H9 (cell line): ENCODE data around the gene PLCB1. TPM values are rescaled to one million over a fixed set of nuclear protein-coding genes. Genes with fewer than 3 reads are reported as not detected.

Experiments
- DNase-seq: peaks from one replicate; pipeline ENCODE4 v3.0.0-alpha.2; 2017
- H2AFZ ChIP-seq: one replicate; pipeline ENCODE4 v1.6.1; 2013; ENCODE audit warnings: mild to moderate bottlenecking, low read length, control low read depth, moderate library complexity
- H2AK5ac ChIP-seq: 2 replicates; pipeline ENCODE4 v1.6.1; 2013; ENCODE audit warnings: low read length, control low read depth, mixed read lengths; ENCODE audit not compliant: insufficient read length
- H2BK120ac ChIP-seq: one replicate; pipeline ENCODE4 v1.6.1; 2013; ENCODE audit warnings: low read depth, mild to moderate bottlenecking, low read length, control low read depth, inconsistent platforms; ENCODE audit not compliant: poor library complexity, severe bottlenecking
- H2BK12ac ChIP-seq: 2 replicates; pipeline ENCODE4 v1.6.1; 2013; ENCODE audit warnings: low read length, control low read depth, mixed read lengths, low read depth; ENCODE audit not compliant: insufficient read length
- H2BK15ac ChIP-seq: 2 replicates; pipeline ENCODE4 v1.6.1; 2013; ENCODE audit warnings: low read depth, low read length, control low read depth
- H2BK20ac ChIP-seq: one replicate; pipeline ENCODE4 v1.6.1; 2013; ENCODE audit warnings: low read depth, mild to moderate bottlenecking, low read length, control low read depth, inconsistent platforms; ENCODE audit not compliant: poor library complexity, severe bottlenecking
- H2BK5ac ChIP-seq: 2 replicates; pipeline ENCODE4 v1.6.1; 2013; ENCODE audit warnings: low read length, control low read depth, mixed read lengths; ENCODE audit not compliant: insufficient read length
- H3K14ac ChIP-seq: 2 replicates; pipeline ENCODE4 v1.6.1; 2013; ENCODE audit warnings: low read length, control low read depth; ENCODE audit not compliant: insufficient read depth
- H3K18ac ChIP-seq: 2 replicates; pipeline ENCODE4 v1.6.1; 2013; ENCODE audit warnings: low read depth, mild to moderate bottlenecking, mixed read lengths, low read length, control low read depth; ENCODE audit not compliant: insufficient read length
- H3K23ac ChIP-seq: 2 replicates; pipeline ENCODE4 v1.6.1; 2013; ENCODE audit warnings: low read length, control low read depth, mixed read lengths, low read depth; ENCODE audit not compliant: insufficient read length
- H3K23me2 ChIP-seq: 2 replicates; pipeline ENCODE4 v1.6.1; 2013; ENCODE audit warnings: low read depth, mild to moderate bottlenecking, mixed read lengths, low read length, control low read depth; ENCODE audit not compliant: insufficient read length, poor library complexity, severe bottlenecking
- H3K27ac ChIP-seq: 2 replicates; pipeline ENCODE4 v1.5.1; 2013; ENCODE audit warnings: low read length, control low read depth, mixed read lengths, low read depth; ENCODE audit not compliant: insufficient read length
- H3K27me3 ChIP-seq: 2 replicates; pipeline ENCODE4 v1.6.1; 2013; ENCODE audit warnings: low read length, control low read depth, inconsistent platforms; ENCODE audit not compliant: insufficient read depth
- H3K4ac ChIP-seq: 2 replicates; pipeline ENCODE4 v1.6.1; 2013; ENCODE audit warnings: low read depth, mild to moderate bottlenecking, control low read depth, inconsistent platforms, low read length, moderate library complexity
- H3K4me1 ChIP-seq: 2 replicates; pipeline ENCODE4 v1.6.1; 2013; ENCODE audit warnings: low read length, control low read depth, inconsistent platforms; ENCODE audit not compliant: insufficient read depth
- H3K4me2 ChIP-seq: 2 replicates; pipeline ENCODE4 v1.6.1; 2013; ENCODE audit warnings: low read length, control low read depth, mixed read lengths; ENCODE audit not compliant: insufficient read length, insufficient read depth
- H3K56ac ChIP-seq: 2 replicates; pipeline ENCODE4 v1.6.1; 2013; ENCODE audit warnings: low read depth, mild to moderate bottlenecking, mixed read lengths, low read length, control low read depth; ENCODE audit not compliant: insufficient read length
- H3K79me1 ChIP-seq: 2 replicates; pipeline ENCODE4 v1.6.1; 2013; ENCODE audit warnings: low read depth, mild to moderate bottlenecking, moderate library complexity, low read length, control low read depth, inconsistent platforms; ENCODE audit not compliant: insufficient read depth, poor library complexity, severe bottlenecking
- H3K79me2 ChIP-seq: 2 replicates; pipeline ENCODE4 v1.6.1; 2013; ENCODE audit warnings: low read length, control low read depth, inconsistent platforms; ENCODE audit not compliant: insufficient read depth
- H3K9ac ChIP-seq: 2 replicates; pipeline ENCODE4 v1.6.1; 2013; ENCODE audit warnings: low read length, control low read depth, mixed read lengths; ENCODE audit not compliant: insufficient read length; ENCODE audit errors: extremely low read depth
- H3K9me3 ChIP-seq: one replicate; pipeline ENCODE4 v1.6.1; 2013; ENCODE audit warnings: low read depth, low read length, inconsistent platforms; ENCODE audit not compliant: control insufficient read depth
- H3T11ph ChIP-seq: one replicate; pipeline ENCODE4 v1.6.1; 2013; ENCODE audit warnings: mild to moderate bottlenecking, low read length, control low read depth, inconsistent platforms
- H4K20me1 ChIP-seq: one replicate; pipeline ENCODE4 v1.6.1; 2013; ENCODE audit not compliant: control insufficient read depth, insufficient read length, insufficient read depth
- H4K5ac ChIP-seq: 2 replicates; pipeline ENCODE4 v1.6.1; 2013; ENCODE audit warnings: low read depth, mild to moderate bottlenecking, mixed read lengths, low read length, control low read depth; ENCODE audit not compliant: insufficient read length
- H4K8ac ChIP-seq: replicated peaks from 2 replicates; pipeline ENCODE4 v1.6.1; 2013; ENCODE audit warnings: low read length, control low read depth, mixed read lengths, low read depth; ENCODE audit not compliant: insufficient read length
- H4K91ac ChIP-seq: 2 replicates; pipeline ENCODE4 v1.6.1; 2013; ENCODE audit warnings: low read depth, mild to moderate bottlenecking, moderate library complexity, mixed read lengths, low read length, control low read depth; ENCODE audit not compliant: insufficient read length
- H3K27ac Mint-ChIP-seq, 3 experiments: 2 replicates in 2 of 3; 3 replicates in 1 of 3; pipeline ENCODE4 v1.8.0; 2020 to 2021; ENCODE audit warnings: mixed read lengths in 3 of 3, mild to moderate bottlenecking in 1 of 3, moderate library complexity in 1 of 3
- H3K27me3 Mint-ChIP-seq: 2 replicates; pipeline ENCODE4 v1.8.0; 2021; ENCODE audit warnings: low read depth, mild to moderate bottlenecking, moderate library complexity, mixed read lengths
- H3K36me3 Mint-ChIP-seq, 3 experiments: 2 replicates in 2 of 3; 3 replicates in 1 of 3; pipeline ENCODE4 v1.8.0; 2020 to 2021; ENCODE audit warnings: low read depth in 3 of 3, mixed read lengths in 3 of 3; ENCODE audit not compliant: insufficient read depth in 1 of 3
- H3K4me1 Mint-ChIP-seq, 2 experiments: 2 replicates each; pipeline ENCODE4 v1.8.0; 2020; ENCODE audit warnings: mixed read lengths in 2 of 2
- H3K4me3 Mint-ChIP-seq, 2 experiments: 2 replicates in 1 of 2; 3 replicates in 1 of 2; pipeline ENCODE4 v1.8.0; 2020 to 2021; ENCODE audit warnings: mild to moderate bottlenecking in 2 of 2, mixed read lengths in 2 of 2, moderate library complexity in 1 of 2
- H3K9me3 Mint-ChIP-seq, 2 experiments: 2 replicates in 1 of 2; 3 replicates in 1 of 2; pipeline ENCODE4 v1.8.0; 2020; ENCODE audit warnings: mild to moderate bottlenecking in 2 of 2, mixed read lengths in 2 of 2, moderate library complexity in 1 of 2
- CTCF ChIP-seq: fragments of 200-600 bp; sonication (generic); conservative IDR thresholded peaks from 3 replicates; pipeline ENCODE4 v1.8.0; 2021; ENCODE audit warnings: antibody characterized with exemption, mild to moderate bottlenecking
- WGBS: extraction: QIAGEN DNeasy Blood & Tissue Kit; methylation state at CpG from one replicate; pipeline ENCODE4 v1.1.7; 2013; ENCODE audit warnings: missing lambda C conversion rate, low lambda C conversion rate, mixed read lengths; ENCODE audit not compliant: insufficient read length; ENCODE audit errors: extremely low coverage; 5-methylcytosine and 5-hydroxymethylcytosine counted together
- total RNA-seq: library from RNA; stranded (reverse); gene quantifications from 2 replicates; pipeline ENCODE4 v1.2.1, GENCODE V29; 2021

PLCB1 gene
- total RNA-seq, 1 experiment from 2014 or later, result 11.5 TPM

- TF ChIP-seq CTCF, result no peak
- Histone ChIP-seq H3K23ac (no peak overlapping the region), H2BK15ac (no peak overlapping the region), H2BK5ac (no peak overlapping the region), H3K27ac (no peak overlapping the region), H3K14ac (no peak overlapping the region), H3K4me1 (no peaks in the 10 kb centered on the region), H2BK12ac (no peak overlapping the region), H3K9me3 (no peaks in the 10 kb centered on the region), H3K9ac (no peak overlapping the region), H4K20me1 (no peaks in the 10 kb centered on the region), H3T11ph (no peak overlapping the region), H4K91ac (no peak overlapping the region), H2BK20ac (no peak overlapping the region), H3K23me2 (no peaks in the 10 kb centered on the region), H3K79me1 (no peaks in the 10 kb centered on the region), H3K4ac (no peak overlapping the region), H2BK120ac (no peak overlapping the region), H3K18ac (no peak overlapping the region), H3K27me3 (no peaks in the 10 kb centered on the region), H3K4me2 (peak overlapping the region; percentile 24), H4K5ac (no peak overlapping the region), H2AK5ac (no peak overlapping the region), H3K79me2 (no peaks in the 10 kb centered on the region; the same call in 1 of the 2 replicates), H2AFZ (no peak overlapping the region), H3K56ac (no peak overlapping the region), H4K8ac (no peak overlapping the region)
- H3K27me3 Mint-ChIP-seq, result no peaks in the 10 kb centered on the region
- no peaks in the 10 kb centered on the region for H3K9me3 Mint-ChIP-seq
- peak overlapping the region; percentile 72 to 82 for H3K4me3 Mint-ChIP-seq
- DNase-seq, result no peak
- 0 out of 7 replicates have a peak overlapping the region, but pooled peaks of 1 of the 3 experiments have one; percentile 73 for H3K27ac Mint-ChIP-seq
- H3K36me3 Mint-ChIP-seq, result no peaks in the 10 kb centered on the region
- WGBS, result no CpG with 5 or more reads among the region's 1 CpG
- H3K4me1 Mint-ChIP-seq, result peaks cover 8 to 10% of the 10 kb centered on the region in 2 experiments
Observed at GRCh38 chr20:8601542-8601912, 469.5 kb downstream of the PLCB1 start.
